Middle frontal gyrus (tissue), 1 donor: ENCODE results near the gene ABCA4.

Source experiments
- DNase-seq: peaks from one replicate; pipeline ENCODE4 v3.0.0-alpha.2; 2015; ENCODE audit warnings: low spot score; ENCODE audit errors: extremely low spot score

ABCA4 gene

DNA sequence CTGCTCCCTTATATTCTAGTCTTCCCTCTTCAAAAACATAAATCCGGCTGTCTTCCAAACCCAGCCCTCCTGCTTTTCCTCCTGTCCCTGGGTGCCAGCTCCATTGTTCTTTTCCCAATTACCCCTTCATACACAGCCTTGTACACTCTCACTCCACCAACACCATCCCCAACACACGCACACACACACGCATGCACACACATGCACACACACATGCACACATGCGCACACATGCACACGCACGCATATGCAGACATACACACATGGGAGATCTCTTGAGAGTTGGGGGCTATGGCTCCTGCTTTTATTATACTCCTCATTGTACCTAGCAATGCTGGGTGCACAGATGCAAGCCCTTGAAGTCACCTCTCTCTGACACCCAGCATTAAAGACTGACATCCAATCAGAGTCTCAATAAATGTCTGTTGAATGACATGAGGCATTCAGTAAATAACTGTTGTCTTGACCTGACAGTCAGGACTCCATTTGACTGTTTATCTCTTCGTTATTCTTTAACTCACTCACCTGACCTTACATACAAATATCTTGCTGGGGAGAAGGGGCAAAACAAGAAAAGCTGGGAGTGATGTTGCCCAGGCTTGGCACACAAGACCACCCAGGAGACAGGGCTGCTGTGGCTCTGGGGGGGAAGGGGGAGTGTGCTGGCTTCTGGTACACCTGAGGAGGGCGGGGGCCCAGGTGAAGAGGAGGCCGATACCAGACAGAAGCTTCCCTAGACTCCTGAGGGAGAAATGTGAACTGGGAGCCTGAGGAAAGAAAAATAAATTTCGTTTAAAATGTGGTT lies 16.0 kb downstream of the ABCA4 start:
- DNase-seq = no peak

DNA sequence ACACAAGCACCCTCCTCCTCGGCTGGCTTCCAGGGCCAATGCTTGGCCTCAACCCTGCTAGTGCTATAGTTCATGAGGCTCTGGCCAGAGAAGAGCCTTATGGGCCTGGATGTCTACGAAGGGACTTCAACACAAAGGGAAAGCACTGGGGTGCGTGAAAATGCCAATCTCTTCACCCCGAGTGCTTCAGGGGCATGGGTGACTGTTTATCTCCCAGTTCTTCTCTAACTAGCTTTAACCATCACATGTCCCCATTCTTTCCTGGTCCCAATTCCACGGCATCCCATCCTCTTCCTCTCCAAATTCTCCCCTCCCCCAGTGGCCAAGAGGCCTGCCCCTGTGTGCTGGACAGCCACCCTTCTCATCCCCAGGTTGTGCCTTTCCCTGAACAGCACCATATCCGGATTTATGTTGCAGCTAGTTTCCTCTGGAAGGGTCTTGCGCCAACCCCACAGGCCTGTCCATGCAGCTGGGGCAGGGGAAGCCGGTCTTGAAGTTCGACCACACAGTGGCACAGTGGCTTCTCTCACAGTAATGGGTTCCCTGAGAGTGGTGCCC lies 16.7 kb downstream of the ABCA4 start:
- no peak for DNase-seq

DNA sequence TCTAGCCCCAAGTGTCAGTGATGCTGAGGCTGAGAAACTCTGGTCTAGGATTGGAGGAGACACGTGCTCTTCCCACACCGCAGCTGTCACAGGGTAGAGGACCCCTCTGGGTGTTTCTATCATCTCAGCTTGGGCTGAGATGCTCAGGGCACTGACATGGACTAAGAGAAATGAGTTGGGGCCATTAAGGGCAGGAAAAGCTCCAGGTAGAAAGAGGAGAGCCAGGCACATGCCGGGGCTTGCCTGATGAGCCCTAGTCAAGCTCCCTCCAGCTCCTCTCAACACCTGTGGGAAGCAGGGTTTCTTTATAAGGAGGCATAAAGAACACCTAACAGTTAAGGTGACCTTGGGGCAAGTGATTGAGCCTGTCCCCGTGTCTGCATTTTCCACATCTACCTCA lies 17.3 kb downstream of the ABCA4 start:
- DNase-seq = no peak

DNA sequence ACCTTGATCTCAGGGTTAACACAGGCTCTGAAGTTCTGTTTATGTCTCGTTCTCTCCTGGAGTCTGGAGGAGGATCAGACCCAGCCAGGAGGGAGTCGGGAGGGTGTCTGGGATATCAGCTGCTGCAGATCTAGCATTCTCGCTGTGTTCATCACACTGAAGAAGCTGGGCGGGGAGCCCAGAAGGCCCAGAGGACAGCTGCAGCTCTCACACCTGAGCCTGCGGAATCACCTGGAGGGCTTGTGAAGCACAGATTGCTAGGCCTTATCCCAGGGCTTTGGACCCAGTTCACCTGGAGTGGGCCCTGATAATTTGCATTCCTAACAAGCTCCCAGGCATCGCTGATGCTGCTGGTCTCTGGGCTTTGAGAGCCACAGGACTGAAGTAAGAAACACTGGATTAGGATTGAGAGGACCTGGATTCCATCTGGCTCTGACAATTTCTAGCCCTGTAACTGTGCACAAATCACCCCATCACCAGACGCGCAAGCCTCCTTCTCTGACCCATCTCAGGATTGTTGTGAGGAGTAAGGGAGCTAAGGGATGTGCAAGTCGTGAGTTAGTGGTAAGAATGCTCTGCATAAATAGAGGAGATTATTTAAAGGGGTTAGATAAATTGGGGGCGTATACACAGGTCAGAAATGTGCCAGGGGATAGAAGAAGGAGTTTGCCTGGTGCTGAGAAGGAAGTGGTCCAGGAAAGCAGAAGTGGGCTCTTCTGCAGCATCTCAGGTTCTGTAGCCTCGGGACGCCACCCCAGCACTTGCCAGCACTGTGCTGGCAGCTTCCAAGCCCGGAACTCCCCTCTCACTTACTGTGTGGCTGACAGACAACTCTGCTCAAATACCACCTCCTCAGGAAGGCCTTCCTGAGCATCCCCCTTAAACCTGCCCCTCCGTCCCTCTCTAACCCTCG lies 19.1 kb downstream of the ABCA4 start:
- DNase-seq = no peak

DNA sequence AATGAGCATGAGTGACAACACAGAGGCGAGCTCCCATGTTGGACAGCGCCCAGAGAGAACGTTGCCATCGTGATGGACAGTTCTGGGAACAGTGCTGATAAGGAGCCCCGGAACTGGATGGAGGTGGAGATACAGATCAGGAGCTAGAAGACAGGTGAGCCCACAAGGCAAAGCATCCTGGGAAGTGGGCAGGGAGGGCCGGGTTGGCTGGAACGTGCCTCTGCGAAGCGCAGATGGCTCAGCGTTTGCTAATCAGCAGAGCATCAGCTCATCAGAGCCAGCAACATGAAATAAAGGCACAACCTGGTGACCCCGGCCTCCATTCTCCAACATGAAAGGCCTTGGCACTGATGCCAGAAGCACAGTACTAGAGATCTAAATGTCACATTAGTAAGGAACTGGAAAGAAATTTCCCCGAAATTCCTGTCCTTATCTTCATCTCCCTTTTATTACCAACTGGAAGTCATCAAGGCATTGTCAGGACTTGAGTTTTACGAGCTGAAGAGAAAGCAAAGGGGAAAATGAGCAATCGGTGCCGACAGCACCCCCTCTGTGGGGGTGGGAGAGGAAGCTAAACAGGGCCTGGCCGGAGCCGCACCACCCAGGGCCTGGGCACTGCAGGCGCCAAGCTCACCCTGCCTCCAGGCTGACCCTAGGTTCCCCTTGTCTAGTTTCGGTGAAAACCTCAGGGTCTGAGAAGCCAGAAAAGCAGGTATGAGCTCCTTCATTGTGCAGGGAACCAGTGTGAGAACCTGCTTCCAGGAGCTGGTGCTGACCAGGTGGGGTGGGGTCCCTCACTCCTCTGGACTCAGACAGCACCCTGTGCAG lies 19.9 kb downstream of the ABCA4 start:
- DNase-seq = no peak

DNA sequence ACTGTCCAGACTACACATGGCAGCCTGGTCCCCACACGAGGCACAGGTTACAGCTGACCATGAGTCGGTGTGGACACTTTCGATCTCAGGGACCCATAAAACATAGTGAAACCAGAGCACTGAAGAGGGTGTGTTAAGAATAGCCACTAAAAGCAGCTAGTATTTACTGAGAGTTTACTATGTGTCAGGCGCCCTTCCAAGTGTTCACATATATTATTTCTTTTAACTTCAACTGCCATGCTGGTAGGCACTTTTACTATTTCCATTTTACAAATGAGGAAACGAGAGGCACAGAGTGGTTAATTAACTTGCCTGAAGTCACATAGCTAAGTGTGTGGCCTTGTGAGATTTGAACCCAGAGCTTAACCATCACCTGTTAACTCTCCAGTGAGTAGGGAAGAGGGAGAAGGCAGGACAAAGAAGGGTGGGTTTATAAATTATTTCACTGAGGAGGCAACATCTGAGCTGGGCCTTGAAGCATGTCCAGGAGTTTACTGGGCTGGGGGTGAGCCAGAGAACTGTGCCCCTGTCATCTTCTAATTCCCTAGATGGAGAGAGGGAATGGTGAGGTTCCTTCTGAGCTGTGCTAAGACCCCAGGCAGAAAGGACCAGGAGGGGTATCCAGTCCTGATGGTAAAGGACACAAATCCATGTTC lies 20.7 kb downstream of the ABCA4 start:
- no peak for DNase-seq

DNA sequence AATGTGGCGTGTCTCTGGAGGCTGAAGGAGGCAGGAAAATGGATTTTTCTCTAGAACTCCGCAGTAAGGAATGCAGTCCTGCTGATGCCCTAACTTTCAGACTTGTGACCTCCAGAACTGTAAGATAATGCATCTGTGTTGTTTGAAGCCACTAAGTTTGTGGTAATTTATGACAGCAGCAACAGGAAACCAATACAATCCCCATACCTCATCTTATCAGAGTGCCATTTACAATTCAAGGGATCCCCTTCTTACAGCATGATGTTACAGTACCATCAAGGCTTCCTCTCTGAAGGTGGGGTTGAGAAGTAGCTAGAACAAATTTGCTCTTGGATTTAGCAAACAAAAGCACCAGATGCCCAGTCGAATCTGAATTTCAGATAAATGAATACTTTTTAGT lies 21.6 kb downstream of the ABCA4 start:
- DNase-seq = no peak

DNA sequence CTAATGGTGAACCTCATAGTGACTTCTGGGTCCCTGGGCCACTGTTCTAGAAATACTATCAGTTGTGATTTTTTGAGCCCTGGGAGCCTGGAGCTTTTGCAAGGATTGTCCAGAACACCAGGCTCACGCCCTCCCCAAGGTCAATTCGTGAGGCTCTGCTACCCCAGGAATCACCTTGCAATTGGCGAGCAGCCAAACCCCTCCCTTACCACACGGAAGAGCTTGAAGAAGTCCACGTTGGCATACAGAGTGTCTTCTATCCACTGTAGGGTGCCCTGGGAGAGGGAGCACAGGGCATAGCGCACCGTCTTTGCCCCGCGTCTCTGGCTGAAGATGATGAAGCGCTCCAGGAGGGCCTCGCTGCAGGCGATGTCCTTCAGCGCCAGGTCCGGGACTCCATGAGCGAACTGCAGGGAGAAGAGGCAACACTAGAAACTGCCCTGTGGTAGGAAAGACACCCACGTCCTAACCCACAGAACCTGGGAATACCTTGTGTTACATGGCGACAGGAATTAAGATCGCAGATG lies 22.3 kb downstream of the ABCA4 start:
- no peak for DNase-seq

DNA sequence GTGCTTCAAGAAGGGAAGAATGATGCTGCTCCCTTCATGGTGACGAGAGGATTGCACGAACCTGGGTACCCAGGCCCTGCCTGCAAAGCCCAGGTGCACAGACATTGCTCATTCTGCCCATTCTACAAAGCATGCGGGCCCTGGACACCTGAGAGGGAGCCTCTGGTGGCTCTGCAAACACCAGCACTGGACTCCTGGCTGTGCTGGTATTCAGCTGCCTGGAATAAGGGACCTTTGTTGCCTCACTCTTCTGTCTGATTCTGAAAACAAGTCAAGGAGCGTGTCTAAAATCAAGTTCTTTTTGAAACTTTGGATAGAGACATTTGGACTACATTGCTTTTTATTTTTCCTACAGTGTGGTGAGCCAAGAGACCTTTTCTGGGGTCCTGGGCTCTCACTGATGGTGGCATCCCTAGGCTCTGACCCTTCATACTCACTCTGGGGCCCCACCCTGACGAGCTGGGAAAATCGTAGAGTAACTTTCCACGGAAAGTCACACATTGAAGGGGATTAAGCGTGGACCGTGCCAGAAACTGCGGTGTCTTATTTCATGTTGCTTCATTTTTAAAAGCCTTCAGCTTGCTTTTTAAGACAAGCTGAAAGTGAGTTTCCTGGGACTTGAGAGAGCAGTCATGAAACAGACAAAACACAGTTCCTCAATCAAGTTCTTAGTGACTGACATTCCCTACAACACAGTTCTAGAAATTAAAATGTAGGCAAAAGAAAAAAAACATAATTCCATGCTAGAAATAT lies 24.0 kb downstream of the ABCA4 start:
- DNase-seq = no peak

DNA sequence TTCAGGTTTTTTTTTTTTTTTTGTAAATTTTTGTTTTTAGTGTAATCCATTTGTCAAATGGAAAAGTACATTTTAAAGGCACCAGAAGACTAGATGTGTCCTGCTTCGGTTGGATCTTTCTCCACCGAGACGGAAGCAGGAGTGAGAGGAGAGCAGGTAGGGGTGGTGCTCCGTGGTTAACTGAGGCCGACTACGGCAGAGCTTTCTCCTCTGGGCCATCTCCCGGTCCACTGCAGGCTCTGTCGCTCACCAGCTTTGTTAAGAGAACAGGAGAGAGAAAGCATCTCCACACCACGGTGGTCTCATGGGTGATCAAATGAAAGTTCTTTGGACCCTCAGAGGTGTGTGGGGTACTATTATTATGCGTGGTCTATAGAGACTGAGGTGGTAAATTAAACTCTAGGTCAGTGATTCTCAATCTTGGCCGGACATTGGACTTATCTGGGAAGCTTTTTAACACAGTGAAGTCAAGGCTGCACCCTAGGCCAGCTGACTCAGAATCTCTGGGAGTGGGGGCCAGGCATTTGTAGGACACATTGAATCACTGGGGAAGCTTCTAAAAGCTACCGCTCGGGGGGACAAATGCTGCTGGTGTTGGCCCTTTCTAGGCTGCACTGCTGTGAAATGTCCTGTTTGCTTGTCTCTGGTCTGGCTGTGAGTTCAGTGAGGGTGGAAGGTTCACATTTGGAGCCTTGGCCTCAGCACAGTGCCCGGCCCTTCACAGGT lies 25.0 kb downstream of the ABCA4 start:
- DNase-seq = no peak

DNA sequence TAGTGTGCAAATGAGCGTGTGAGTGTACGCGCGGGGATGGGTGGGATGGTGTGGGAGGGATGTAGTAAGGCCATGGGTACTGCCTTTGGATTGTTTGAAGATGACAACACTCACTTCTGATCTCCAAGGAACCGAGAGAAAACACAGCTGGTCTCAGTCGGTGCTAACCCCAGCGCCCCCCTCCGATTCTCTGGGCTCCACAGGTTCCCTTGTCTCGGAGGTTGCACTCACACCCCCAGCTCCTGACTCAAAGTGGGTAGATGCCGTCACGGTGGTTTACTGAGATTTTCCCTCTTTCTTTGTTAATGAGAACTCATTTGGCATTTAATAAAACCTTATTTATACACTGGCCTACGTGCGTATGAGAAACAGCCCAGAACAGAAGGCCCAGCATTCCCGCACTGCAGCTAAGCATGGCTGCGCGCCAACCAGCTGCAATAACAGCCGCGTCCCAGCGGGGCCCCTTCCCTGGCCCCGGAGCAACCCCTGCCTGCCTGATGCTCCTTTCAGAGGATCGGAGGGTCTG lies 25.8 kb downstream of the ABCA4 start:
- no peak for DNase-seq

DNA sequence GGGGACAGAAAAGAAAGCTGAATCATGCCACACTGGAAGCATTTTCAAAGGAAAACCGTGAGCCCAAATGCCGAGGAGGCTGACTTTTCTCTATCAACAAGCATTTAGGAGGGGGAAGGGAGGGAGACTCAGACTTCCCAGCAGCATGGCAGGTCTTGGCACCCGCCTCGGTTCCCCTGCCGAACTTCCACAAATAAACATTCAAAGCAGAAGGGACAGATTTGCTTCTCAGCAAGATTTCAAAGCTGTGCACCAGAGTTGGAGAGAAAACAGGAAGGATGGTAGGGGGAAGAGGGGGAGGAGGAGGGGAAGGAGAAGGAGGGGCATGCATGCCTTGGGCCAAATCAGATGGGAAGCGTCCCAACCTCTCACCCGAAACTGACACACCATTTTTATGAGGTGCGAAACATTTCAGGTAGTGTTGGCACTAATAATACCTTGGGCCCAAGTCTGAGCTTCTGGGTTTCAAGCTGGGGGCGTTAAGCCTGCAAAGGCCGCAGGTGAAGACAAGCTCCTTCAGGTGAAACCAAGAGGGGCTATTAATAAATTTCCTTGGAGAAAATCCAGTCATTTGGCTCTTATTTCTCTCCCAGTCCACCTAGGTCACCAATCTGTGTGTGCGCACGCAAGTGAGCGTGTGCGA lies 26.4 kb downstream of the ABCA4 start:
- DNase-seq = no peak

DNA sequence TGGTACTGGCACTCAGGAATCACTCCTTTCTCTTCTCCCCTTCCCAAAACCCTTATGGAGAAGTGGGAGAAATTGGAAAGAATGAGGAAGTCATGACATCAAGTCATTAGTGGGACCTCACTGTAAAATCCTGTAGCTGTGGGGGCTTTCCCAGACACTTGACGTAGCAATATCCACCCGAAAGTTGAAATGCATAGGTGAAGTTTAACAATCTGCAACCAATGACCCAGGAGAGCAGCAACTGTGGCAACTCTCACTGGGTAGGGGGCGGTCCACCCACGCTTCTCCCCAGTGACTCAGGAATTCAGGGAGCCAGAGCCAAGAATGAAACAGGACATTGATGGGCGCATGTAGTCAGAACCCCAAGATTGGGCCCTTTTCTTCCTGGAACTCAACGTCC lies 27.0 kb downstream of the ABCA4 start:
- no peak for DNase-seq

DNA sequence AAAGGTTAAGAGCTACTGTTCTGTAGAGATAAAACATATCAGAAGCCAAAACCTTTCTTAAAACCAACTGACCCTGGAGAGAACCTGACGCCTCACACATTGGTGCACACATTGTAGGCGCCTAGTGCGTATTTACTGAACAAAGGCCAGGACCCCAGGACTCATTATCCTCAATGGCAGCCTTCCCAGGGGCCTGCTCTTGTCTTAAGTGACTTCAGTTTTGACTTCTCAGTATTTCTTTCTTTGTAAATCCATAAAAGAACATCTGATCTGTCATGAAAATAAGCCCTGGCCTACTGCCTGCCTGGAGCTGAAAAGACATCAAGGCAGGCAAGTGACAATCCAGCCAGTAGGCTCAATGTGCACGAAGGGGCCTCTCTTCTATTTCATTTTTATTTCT lies 27.6 kb downstream of the ABCA4 start:
- DNase-seq = no peak

DNA sequence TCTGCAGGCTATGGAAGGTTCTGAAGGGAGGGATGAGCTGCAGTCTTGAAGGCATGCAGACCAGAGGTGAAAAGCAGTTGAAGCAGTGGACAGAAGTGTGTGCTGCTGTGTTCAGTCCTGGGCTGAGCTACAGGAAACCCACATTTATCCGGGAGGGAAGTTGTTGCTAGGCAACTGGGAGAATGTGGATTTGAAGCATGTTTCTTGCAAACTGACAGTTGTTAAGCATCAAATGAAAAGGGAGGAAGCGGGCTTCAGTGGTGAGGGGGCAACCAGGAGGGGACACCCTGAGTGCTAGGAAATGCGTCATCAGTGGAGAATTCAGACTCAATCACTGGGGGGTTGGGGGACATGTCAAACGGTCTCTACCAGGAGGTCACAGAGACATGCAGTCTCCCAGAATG lies 28.7 kb downstream of the ABCA4 start:
- DNase-seq = no peak

DNA sequence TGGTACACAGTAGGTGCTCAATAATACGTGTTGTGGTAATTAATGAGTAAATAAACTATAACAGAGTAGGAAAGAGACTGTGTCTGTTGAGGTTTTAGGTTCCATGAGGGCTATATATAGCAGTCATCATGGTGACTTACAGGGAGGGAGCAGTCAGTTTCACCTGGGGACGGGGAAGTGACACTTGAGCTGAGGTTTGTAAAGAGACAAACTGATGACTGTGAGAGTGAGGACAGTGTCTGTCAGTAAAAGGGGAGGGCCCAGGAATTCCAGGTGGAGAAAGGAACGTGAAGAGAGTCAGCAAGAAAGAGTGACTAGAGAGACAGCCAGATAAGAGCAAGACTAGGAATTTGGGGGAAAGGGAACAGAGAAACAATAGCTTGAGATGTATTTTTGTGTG lies 30.2 kb downstream of the ABCA4 start:
- no peak for DNase-seq

DNA sequence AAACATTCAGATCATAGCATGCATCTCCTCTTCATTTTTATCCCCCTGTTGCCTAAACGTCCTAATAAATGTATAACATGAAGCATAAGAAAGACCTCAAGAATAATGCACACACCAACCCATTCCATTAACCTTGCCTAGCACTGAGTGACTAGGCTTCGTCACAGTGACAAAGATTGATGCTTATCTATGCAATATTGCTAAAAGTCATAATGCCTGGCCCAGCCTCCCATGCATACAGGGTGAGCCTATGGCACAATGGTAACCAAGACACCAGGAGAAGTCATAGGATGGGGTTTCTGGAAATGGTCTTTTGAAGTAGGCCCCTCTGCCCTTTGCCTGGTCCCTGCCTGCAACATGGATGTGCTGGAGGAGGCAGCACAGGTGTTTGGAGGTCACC lies 33.8 kb downstream of the ABCA4 start:
- DNase-seq = no peak

DNA sequence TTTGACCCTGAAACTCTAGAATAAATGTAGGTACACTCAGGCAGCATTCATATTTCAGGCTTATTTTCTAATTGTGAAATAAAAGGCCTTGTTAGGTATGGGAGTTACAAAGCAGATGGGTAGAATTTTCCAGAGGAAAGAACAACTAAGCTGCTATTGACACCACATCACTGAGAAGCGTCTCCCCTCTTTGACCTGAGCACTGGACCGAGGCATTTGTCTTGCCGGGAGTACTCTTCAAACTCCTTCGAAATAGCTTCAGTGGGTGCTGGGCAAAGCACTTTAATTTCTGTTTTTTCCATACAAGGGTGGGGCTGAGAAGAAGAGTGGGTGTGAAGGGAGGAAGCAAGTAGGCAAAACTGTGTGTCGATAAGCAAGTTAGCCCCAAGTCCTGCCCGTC lies 36.4 kb downstream of the ABCA4 start:
- DNase-seq = no peak

DNA sequence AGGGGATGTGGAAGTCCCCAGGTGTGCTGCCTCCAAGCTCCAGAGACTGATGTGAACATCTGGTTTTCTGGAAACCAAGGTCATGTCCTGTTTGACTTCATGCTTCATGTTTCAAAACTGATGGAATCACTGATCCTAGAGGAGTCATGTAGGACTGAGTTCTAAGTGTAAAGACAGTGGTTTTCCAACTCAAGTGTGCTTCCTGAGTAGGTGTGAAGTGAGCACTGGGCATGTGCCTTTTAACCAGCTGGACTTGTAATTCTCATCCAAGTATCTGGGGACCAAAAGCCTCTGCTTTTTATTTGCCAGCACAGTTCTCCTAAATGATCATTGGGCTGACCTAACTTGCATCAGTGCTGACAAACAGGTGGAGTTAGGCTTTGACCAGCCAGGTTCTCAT lies 36.9 kb downstream of the ABCA4 start:
- DNase-seq = no peak
